ENCODE results near the gene ATP2A3.

The ATP2A3 gene

GRCh38 chr17:3887804-3888203 is 76.4 kb downstream of the ATP2A3 start:
- no peak for DNase-seq

- no peak for DNase-seq
Measured at GRCh38 chr17:3887394-3887793, 76.8 kb downstream of the ATP2A3 start.

- no peak for DNase-seq
Measured at GRCh38 chr17:3886776-3887175, 77.5 kb downstream of the ATP2A3 start.

GRCh38 chr17:3885970-3886369 is 78.3 kb downstream of the ATP2A3 start:
- DNase-seq = no peak

- DNase-seq = no peak
Measured at GRCh38 chr17:3885271-3885670, 79.0 kb downstream of the ATP2A3 start.

- no peak for DNase-seq
Measured at GRCh38 chr17:3884188-3884587, 80.0 kb downstream of the ATP2A3 start.

GRCh38 chr17:3882276-3882675 is 82.0 kb downstream of the ATP2A3 start:
- DNase-seq = no peak

GRCh38 chr17:3880983-3881382 is 83.3 kb downstream of the ATP2A3 start:
- no peak for DNase-seq

GRCh38 chr17:3879591-3880417 is 84.4 kb downstream of the ATP2A3 start:
- no peak for DNase-seq

GRCh38 chr17:3879186-3879585 is 85.1 kb downstream of the ATP2A3 start:
- no peak for DNase-seq

GRCh38 chr17:3877220-3877619 is 87.0 kb downstream of the ATP2A3 start:
- DNase-seq = no peak

- no peak for DNase-seq
Measured at GRCh38 chr17:3875317-3875716, 88.9 kb downstream of the ATP2A3 start.
